Keratinocyte (primary cell): ENCODE data around the gene ZNF558. TPM values are rescaled to one million over a fixed set of nuclear protein-coding genes. Genes with fewer than 3 reads are reported as not detected.

Experiments
- DNase-seq: peaks from one replicate; pipeline ENCODE4 v3.0.0-alpha.2; 2011; ENCODE audit warnings: low read depth, missing footprints, low spot score
- FAIRE-seq: peaks from 2 replicates; lab custom pipeline; 2011; peaks lifted over from hg19 to GRCh38; lab: Jason Lieb, UNC
- H2AFZ ChIP-seq: 2 replicates; pipeline ENCODE4 v1.6.0; 2012; ENCODE audit warnings: low read length, control low read depth, inconsistent platforms; ENCODE audit not compliant: control insufficient read depth
- H3K27ac ChIP-seq: 2 replicates; pipeline ENCODE4 v1.5.1; 2011; ENCODE audit warnings: low read length; ENCODE audit not compliant: control insufficient read depth, insufficient read depth
- H3K27me3 ChIP-seq: 3 replicates; pipeline ENCODE4 v1.6.0; 2011; ENCODE audit warnings: low read length; ENCODE audit not compliant: control insufficient read depth, insufficient read depth; ENCODE audit errors: extremely low read depth
- H3K36me3 ChIP-seq, 2 experiments: 2 replicates in 1 of 2; 3 replicates in 1 of 2; pipeline ENCODE4 v1.5.1; 2011; ENCODE audit warnings: low read length in 2 of 2, mild to moderate bottlenecking in 1 of 2; ENCODE audit not compliant: control insufficient read depth in 2 of 2, insufficient read depth in 2 of 2; ENCODE audit errors: extremely low read depth in 1 of 2
- H3K4me1 ChIP-seq: 3 replicates; pipeline ENCODE4 v1.5.1; 2011; ENCODE audit warnings: low read length; ENCODE audit not compliant: control insufficient read depth, insufficient read depth; ENCODE audit errors: extremely low read depth
- H3K4me2 ChIP-seq: 3 replicates; pipeline ENCODE4 v1.6.0; 2011; ENCODE audit warnings: low read depth, low read length; ENCODE audit not compliant: control insufficient read depth, insufficient read depth; ENCODE audit errors: extremely low read depth
- H3K4me3 ChIP-seq, 3 experiments: fragments of 200-600 bp in 1 of 3; sonication (generic) in 1 of 3; 2 replicates in 2 of 3; 3 replicates in 1 of 3; pipeline ENCODE4 v1.5.1; 2011 to 2016; ENCODE audit warnings: low read length in 3 of 3, mild to moderate bottlenecking in 3 of 3, control low read depth in 2 of 3, inconsistent platforms in 1 of 3, low read depth in 1 of 3, mixed read lengths in 1 of 3, mixed run types in 1 of 3, moderate library complexity in 1 of 3; ENCODE audit not compliant: control insufficient read depth in 2 of 3, insufficient read depth in 2 of 3; ENCODE audit errors: extremely low read depth in 1 of 3
- H3K79me2 ChIP-seq: 2 replicates; pipeline ENCODE4 v1.6.0; 2012; ENCODE audit warnings: low read length; ENCODE audit not compliant: control insufficient read depth, insufficient read depth
- H3K9ac ChIP-seq: 3 replicates; pipeline ENCODE4 v1.6.0; 2011; ENCODE audit warnings: low read length; ENCODE audit not compliant: control insufficient read depth, insufficient read depth; ENCODE audit errors: extremely low read depth
- H3K9me1 ChIP-seq: 3 replicates; pipeline ENCODE4 v1.6.0; 2011; ENCODE audit warnings: low read length; ENCODE audit not compliant: control insufficient read depth, insufficient read depth; ENCODE audit errors: extremely low read depth
- H3K9me3 ChIP-seq: 2 replicates; pipeline ENCODE4 v1.5.1; 2012; ENCODE audit warnings: low read depth, low read length; ENCODE audit not compliant: control insufficient read depth
- H4K20me1 ChIP-seq: 3 replicates; pipeline ENCODE4 v1.6.0; 2011; ENCODE audit warnings: low read length; ENCODE audit not compliant: control insufficient read depth, insufficient read depth; ENCODE audit errors: extremely low read depth
- EZH2 ChIP-seq: IDR thresholded peaks from one replicate; pipeline ENCODE4 v1.6.1; 2012; ENCODE audit warnings: inconsistent platforms, mild to moderate bottlenecking, low read length, moderate library complexity
- dilution Hi-C: fragments of 300-500 bp; cut with MboI; formaldehyde crosslinking; loops from one replicate; pipeline ENCODE4 v1.7.0; 2020; ENCODE audit warnings: low sequenced_read_pairs; ENCODE audit not compliant: extremely low pct_ligation_motif_present
- polyA minus RNA-seq, 3 experiments: library from RNA; depleted of rRNA, polyadenylated mRNA; stranded (reverse); fragments of >200 nt; gene quantifications; 1 replicate in 1 of 3; 2 replicates in 1 of 3; 3 replicates in 1 of 3; pipeline ENCODE4 v1.2.3, GENCODE V29; 2011
- polyA plus RNA-seq, 5 experiments: library from polyadenylated mRNA; depleted of rRNA in 3 of 5; stranded (reverse) in 3 of 5; stranded (forward) in 1 of 5; unstranded in 1 of 5; fragments of >200 nt; gene quantifications; 1 replicate in 1 of 5; 2 replicates in 3 of 5; 3 replicates in 1 of 5; pipeline versions ENCODE4 v1.2.1 to v1.2.3, GENCODE V29; 2011 to 2012; ENCODE audit warnings: missing spikeins in 2 of 5, low read depth in 1 of 5, low replicate concordance in 1 of 5
- TF ChIP-seq, protein P1 (sequence below), 3 experiments: IDR thresholded peaks in 1 of 3; conservative IDR thresholded peaks in 1 of 3; optimal IDR thresholded peaks in 1 of 3; 2 replicates in 2 of 3; 3 replicates in 1 of 3; pipeline versions ENCODE3 to v1.5.1; 2011; ENCODE audit warnings: low read length in 3 of 3, mild to moderate bottlenecking in 3 of 3, moderate library complexity in 2 of 3, control low read depth in 1 of 3, inconsistent platforms in 1 of 3; ENCODE audit not compliant: insufficient read depth in 2 of 3; ENCODE audit errors: extremely low read depth in 1 of 3

Gene ZNF558
- 12.2 to 19.7 TPM (median 17.1 TPM) in 3 replicates for polyA plus RNA-seq
- 7.5 TPM for polyA plus RNA-seq (2011; ENCODE audit: low read depth)
- polyA plus RNA-seq (2011; cell fraction: cytosol; rRNA removed), result 9.1 and 10.7 TPM in 2 replicates
- 43.0 and 46.4 TPM in 2 replicates for polyA plus RNA-seq (2011; cell fraction: nucleus; rRNA removed)
- 8.5 and 11.1 TPM in 2 replicates for polyA plus RNA-seq (2012; ENCODE audit: low replicate concordance)
- 23.4 to 34.2 TPM (median 31.5 TPM) in 3 replicates for polyA minus RNA-seq
- 27.0 TPM for polyA minus RNA-seq (2011; cell fraction: cytosol; rRNA and poly(A)+ RNA removed)
- 14.8 and 29.2 TPM in 2 replicates for polyA minus RNA-seq (2011; cell fraction: nucleus; rRNA and poly(A)+ RNA removed)

DNA sequence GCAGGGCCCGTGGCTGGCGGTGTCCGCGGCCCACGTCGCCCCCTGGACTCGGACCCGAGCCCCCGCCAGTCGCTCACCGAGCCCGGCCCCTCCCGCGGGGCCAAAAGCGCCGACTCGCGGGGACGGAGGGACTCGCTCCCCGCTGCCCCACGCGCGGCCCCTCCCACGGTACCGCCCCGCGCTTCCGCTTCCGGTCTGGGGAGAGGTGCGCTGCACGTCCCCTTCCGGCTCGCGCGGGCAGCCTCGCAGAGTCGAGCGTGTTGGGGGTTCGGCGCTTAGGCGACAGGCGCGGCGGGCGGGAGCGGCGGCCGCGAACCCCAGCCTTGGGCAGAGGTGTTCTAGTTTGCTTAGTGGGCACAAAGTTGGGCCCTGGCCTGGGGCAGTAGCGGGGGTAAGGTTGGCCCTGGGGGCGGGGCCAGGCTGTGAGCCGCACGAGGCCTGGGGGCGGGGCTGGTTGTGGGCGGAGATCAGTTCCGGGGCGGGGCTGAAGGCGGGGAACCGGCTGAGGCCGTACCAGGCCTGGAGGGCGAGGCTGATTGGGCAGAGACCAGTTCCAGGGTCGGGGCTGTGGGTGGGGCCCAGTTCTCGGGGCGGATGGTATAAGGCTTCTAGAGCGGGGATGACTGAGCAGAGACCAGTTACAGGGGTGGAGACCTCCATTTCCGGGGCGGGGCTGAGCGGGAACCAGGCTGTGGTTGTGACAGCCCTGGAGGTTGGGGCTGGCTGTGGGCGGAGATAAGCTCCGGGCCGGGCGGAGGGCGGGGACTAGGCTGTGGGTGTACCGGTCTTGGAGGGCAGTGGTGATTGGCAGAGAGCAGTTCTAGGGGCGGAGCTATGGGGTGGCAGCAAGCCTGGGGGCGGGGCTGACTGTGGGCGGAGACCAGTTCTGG is at the start of gene ZNF558, which contains the start of gene MBD3L1:
Gene ZNF558, minus strand, starts transcription at position 173 of the 890 bp plus-strand sequence. CDS start 9,645 bp downstream, outside the sequence.
Gene MBD3L1, plus strand, starts transcription at position 246 of the 890 bp plus-strand sequence. CDS start 10,302 bp downstream, outside the sequence.
- peak within 1 kb of the TSS; percentile 67 to 82 (median 81) for H3K4me3 ChIP-seq
- H3K9me1 ChIP-seq, result no peaks in the 10 kb centered on the region
- H3K79me2 ChIP-seq, result no peaks in the 10 kb centered on the region
- H2AFZ ChIP-seq, result peak within 1 kb of the TSS; percentile 92
- peak; percentile 85 for DNase-seq
- H3K9me3 ChIP-seq, result no peaks in the 10 kb centered on the region
- H3K4me1 ChIP-seq, result peaks cover 8% of the 10 kb centered on the region
- FAIRE-seq, result peak; percentile 51
- peak within 1 kb of the TSS; percentile 90 for H3K9ac ChIP-seq
- TF ChIP-seq, protein P1, sequence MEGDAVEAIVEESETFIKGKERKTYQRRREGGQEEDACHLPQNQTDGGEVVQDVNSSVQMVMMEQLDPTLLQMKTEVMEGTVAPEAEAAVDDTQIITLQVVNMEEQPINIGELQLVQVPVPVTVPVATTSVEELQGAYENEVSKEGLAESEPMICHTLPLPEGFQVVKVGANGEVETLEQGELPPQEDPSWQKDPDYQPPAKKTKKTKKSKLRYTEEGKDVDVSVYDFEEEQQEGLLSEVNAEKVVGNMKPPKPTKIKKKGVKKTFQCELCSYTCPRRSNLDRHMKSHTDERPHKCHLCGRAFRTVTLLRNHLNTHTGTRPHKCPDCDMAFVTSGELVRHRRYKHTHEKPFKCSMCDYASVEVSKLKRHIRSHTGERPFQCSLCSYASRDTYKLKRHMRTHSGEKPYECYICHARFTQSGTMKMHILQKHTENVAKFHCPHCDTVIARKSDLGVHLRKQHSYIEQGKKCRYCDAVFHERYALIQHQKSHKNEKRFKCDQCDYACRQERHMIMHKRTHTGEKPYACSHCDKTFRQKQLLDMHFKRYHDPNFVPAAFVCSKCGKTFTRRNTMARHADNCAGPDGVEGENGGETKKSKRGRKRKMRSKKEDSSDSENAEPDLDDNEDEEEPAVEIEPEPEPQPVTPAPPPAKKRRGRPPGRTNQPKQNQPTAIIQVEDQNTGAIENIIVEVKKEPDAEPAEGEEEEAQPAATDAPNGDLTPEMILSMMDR (optimal IDR thresholded peaks at IDR 0.05 in 1 of 3, IDR thresholded peaks at IDR 0.05 in 1 of 3, conservative IDR thresholded peaks at IDR 0.05 in 1 of 3; ENCODE audit: extremely low read depth in 1 of 3, insufficient read depth in 2 of 3, low read length in 3 of 3), result peak in 1 of 3 experiments; percentile 52
- no peak for TF ChIP-seq EZH2
- H3K4me2 ChIP-seq, result peak within 1 kb of the TSS; percentile 93
- H4K20me1 ChIP-seq, result no peaks in the 10 kb centered on the region
- H3K27me3 ChIP-seq, result no peaks in the 10 kb centered on the region
- H3K27ac ChIP-seq, result peak within 1 kb of the TSS; percentile 80
- dilution Hi-C loops, result no loop called here
- no peaks in the 10 kb centered on the region for H3K36me3 ChIP-seq

DNA sequence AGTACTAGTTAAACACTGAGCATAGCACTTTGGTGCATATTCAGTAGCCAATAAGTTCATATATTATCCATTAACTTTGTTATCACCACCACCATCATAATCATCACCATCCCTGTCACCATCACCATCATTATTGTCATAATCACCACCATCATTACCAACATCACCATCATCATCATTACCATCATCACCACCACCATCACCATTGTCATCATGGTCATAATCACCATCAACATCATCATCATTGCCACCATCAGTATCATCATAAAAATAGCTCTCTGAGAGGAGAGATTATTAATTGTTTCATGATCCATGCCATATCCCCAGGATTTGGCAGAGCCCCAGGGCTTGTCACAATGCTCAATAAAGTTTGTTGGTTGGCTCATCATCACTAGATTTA is 49.4 kb upstream of the ZNF558 start:
- Histone ChIP-seq H3K4me3 (no peak overlapping the region), H3K9me3 (peaks cover 4% of the 10 kb centered on the region), H4K20me1 (no peaks in the 10 kb centered on the region), H3K36me3 (no peaks in the 10 kb centered on the region), H3K27me3 (no peaks in the 10 kb centered on the region), H3K9me1 (no peaks in the 10 kb centered on the region), H3K79me2 (no peaks in the 10 kb centered on the region), H3K27ac (no peak overlapping the region), H3K9ac (no peak overlapping the region), H2AFZ (no peak overlapping the region), H3K4me1 (no peaks in the 10 kb centered on the region), H3K4me2 (no peak overlapping the region)
- FAIRE-seq (no peak), DNase-seq (no peak)
- TF ChIP-seq, protein P1 (optimal IDR thresholded peaks at IDR 0.05 in 1 of 3, IDR thresholded peaks at IDR 0.05 in 1 of 3, conservative IDR thresholded peaks at IDR 0.05 in 1 of 3; ENCODE audit: extremely low read depth in 1 of 3, insufficient read depth in 2 of 3, low read length in 3 of 3), result no peak
- dilution Hi-C loops, result no loop called here
